Activated CD8-positive, alpha-beta memory T cell treated with anti-CD3 and anti-CD28 coated beads, Interleukin-2, amount 50 U/mL, for 4 hours (primary cell): ENCODE measurements around the gene MTFP1.
"Not testable (repeated sequence)": the region's sequence is repeated elsewhere in the genome, so short reads cannot be mapped to it uniquely, and the experiment has no call there.

ENCODE experiments used
- DNase-seq: peaks from one replicate; pipeline ENCODE4 v3.0.0-alpha.2; 2020

The MTFP1 gene

DNA sequence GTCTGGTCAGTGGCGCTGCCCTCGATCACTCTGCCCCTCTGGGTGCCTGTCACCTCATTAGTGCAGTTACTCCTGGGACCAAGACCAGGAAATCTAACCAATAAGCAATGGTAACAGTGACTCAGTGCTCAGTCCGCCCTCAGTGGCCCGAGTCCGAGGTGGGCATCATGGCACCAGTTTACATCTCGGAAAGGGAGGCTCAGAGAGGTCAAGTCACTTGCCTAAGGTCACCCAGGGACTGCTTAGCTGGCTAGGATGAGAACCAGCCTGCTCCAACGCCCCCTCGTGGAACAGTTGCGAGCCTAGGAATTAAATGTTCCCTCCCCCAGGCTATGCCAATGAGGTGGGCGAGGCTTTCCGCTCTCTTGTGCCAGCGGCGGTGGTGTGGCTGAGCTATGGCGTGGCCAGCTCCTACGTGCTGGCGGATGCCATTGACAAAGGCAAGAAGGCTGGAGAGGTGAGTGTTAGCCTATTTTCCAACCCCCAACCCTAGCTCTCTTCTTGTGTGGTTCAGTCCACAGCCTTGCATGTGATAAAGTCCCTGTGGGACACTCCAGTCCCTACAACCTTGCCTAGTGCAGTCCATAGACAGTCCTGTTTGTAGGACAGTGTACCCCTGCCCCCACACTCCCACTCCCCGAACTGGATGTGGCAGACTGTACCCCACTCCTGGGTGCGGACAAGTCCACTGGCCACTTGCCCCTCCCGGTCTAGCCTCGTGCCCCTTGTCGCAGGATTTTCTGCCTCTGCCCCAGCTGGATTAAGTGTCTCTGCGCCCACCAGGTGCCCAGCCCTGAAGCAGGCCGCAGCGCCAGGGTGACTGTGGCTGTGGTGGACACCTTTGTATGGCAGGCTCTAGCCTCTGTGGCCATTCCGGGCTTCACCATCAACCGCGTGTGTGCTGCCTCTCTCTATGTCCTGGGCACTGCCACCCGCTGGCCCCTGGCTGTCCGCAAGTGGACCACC lies 1.1 kb downstream of the MTFP1 start:
- DNase-seq: peak; percentile 88

DNA sequence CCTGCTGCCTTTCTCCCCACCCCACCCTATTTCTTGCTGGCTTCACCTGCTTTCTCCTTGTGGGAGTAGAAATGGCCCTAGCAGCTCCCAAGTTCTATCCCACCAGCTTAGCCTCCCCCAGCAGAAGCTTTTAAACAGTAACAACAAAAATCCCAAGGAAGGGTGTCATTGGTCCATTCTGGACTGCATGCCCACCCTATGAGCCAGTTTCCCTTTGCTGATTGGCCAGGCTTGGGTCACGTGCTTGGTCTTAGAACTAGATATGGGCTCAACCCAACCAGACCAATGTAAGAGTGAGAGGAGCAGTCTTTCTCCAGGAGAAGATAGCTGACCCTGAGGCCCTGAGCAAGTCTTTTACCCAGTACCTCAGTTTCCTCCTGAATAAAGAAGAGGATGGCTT lies 2.3 kb downstream of the MTFP1 start:
- DNase-seq: no peak

- no peak for DNase-seq
Measured at GRCh38 chr22:30429887-30430286, 4.3 kb downstream of the MTFP1 start.

- no peak for DNase-seq
Measured at GRCh38 chr22:30430933-30431332, 5.4 kb downstream of the MTFP1 start.

DNA sequence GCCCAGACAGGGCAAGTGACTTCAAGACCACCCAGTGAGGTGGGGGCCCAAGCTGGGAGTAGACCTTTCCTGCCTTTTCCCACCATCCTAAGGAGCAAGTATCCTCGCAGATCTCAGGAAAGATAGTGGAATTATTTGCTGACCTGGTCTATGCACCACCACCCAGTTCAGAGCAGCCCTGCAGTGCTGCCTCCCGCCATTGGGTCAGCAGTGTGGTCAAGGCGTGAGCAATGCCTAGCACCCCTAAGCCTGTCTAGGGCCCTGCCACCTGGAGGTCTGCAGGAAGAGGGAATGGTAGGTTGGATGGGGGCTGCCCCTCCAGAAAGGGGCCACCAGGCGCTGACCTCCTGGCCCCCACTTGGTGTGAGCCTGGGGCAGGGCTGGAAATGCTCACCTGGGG lies 6.5 kb downstream of the MTFP1 start:
- DNase-seq: no peak

DNA sequence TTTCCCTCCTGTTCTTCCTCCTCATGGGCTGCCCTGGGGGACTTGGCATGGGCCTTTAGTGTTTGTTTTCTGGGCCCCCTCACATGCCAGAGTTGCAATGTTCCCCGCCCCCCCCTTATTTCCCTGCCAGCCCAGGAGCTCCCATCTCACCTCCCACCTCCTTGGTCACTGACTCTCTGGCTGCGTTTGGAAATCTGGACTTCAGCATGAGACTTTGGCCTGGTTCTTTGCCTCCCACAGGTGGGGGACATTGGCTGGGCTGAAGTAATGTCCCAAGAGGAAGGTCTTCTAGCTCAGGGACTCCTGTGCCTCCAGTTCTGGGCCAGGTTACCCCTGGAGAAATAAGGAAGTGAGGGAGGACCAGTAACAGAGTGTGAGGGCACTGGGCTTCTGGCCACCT lies 7.0 kb downstream of the MTFP1 start:
- no peak for DNase-seq

DNA sequence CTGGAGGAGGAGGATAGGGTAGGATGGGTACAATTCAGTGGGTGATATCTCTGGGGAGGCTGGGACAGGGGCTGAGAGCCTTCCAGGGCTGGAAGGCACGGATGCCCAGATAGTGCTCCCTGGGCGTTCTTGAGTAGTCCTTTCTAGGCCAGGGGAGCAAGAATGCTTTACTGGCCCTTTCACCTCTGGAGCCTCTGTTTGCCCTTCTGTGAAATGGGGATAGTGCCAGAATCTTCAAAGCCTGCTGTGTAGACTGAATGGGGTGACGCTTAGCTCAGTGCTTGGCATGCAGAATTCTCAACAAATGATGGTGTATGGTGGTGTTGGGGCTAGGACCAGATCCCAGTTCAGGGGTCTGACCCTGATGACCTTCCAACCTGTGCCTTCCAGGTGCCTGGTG lies 7.7 kb downstream of the MTFP1 start:
- no peak for DNase-seq

DNA sequence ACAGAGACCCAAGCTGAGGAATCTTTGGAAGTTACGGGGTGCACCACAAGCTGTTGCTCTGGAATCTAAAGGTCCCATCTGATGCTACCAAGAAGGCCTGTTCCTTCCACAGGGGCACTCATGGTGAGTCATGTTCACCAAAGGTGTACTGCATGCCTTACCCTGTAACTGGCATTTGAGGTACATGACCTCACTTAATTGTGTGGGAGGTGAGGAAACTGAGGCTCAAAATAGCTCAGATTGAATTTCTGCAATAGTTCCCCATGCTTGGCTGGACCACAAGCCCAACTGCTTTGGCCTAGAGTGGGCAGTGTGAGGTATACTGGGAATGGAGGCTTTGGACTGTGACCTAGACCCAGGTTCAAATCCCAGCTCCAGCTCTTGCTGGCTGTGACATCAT lies 8.2 kb downstream of the MTFP1 start:
- no peak for DNase-seq

- no peak for DNase-seq
Measured at GRCh38 chr22:30434843-30435242, 9.3 kb downstream of the MTFP1 start.

DNA sequence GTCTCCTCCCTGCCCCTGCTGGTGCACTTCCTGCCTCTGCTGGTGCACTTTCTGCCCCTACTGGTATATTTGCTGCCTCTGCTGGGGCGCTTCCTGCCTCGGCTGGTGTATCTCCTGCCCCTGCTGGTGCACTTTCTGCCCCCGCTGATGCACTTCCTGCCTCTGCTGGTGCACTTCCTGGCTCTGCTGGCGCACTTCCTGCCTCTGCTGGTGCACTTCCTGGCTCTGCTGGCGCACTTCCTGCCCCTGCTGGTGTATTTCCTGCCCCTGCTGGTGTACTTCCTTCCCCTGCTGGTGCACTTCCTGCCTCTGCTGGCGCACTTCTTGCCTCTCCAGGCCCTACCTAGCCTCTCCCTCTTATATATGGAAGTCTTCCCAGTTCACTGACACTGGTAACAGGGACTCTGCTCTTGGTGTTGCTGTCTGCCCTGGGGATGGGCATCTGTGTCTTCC lies 10.1 kb downstream of the MTFP1 start:
- peak; percentile 75 for DNase-seq

GRCh38 chr22:30436196-30436595 lies 10.6 kb downstream of the MTFP1 start:
- no peak for DNase-seq

DNA sequence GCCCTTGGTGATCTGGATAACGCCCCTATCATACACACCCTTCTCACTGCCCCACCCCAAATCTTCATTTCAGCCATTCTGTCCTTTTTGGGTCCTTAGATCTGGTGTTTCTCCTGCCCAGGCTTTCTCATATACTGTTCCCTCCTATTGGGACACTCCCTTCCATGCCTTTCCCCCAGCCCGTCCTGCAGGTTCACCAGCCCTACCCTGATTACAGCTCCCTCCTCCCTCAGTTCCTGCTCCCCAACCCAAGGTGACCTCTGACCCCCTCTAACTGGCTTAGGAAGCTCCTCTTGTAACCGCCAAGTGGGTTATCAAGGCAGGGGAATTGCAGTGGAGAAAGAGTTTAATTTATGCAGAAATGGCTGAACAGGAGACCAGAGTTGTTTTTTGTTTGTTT lies 13.0 kb downstream of the MTFP1 start:
- DNase-seq: no peak

DNA sequence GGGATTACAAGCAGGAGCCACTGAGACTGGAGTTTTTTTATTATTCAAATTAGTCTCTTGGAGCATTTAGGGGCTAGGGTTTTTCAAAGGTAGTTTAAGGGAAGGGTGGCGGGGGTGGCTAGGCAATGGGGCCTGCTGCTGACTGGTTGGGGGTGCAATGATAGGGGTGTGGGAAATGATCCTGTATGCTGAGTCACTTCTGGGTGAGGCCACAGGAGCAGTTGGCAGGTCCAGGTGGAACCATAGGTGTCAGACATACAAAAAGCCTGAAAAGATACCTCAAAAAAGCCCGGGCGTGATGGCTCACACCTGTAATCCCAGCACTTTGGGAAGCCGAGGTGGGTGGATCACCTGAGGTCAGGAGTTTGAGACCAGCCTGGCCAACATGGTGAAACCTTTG lies 13.7 kb downstream of the MTFP1 start:
- no peak for DNase-seq

GRCh38 chr22:30439836-30440235 lies 14.3 kb downstream of the MTFP1 start:
- no peak for DNase-seq

DNA sequence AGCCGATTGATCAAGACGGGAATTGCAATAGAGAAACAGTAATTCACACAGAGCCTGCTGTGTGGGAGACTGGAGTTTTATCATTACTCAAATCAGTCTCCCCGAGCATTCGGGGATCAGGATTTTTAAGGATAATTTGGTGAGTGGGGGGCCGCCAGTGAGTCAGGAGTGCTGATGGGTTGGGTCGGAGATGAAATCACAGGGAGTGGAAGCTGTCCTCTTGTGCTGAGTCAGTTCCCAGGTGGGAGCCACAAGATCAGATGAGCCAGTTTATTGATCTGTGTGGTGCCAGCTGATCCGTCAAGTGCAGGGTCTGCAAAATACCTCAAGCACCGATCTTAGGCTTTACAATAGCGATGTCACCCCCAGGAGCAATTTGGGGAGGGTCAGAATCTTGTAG lies 15.5 kb downstream of the MTFP1 start:
- DNase-seq: no peak

- DNase-seq: peak; percentile 47
Measured at GRCh38 chr22:30444632-30445437, 19.3 kb downstream of the MTFP1 start.

DNA sequence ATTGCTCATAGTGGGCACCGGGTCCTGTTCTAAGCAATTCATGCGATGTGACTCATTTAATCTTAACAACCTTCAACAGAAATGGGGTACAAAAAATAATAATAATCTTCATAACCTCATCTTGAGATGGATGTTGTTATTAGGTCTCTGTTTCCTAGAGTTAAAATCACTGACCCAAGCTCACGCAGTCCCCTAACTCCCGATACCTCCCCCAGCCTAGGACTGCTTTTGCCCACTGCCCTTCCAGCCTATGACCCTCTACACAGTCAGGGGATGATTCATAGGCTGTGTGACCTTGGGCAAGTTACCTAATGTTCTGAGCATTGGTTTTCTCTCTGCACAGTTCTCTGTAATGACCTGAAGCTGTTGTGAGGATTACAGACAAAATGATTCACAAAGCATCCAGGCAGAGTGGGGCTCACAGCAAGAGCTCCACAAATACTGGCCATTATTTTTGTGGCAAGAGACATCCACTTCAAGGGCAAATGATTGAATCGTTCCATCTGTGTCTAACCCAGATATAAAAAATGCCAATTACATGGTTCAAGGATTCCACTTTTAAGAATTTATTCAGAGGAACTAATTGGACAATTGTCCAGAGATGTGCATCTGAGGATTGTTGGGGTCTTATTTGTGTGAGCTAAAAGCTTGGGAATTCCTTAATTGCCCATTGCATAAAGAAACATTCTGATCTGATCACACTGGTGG lies 20.0 kb downstream of the MTFP1 start:
- DNase-seq: no peak

DNA sequence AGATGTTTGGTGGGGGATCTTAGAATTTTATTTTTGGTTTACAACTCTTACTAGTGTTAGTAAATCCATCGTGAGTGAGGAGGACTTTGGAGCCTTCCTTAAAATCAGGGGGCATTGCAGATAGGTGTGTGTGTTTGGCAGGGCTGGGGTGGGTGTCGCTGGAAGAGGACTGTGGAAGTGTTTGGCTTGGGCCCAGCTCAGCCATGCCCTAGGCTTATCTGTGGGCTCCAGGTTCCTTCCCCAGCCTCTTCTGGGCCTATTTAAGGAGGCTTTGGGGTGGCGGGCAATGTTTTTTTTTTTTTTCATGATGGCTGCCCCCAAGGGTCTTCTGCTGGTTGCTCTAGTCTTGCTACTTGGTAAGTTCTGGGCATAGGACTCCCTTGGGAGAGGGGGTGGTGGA lies 22.1 kb downstream of the MTFP1 start:
- DNase-seq: no peak

GRCh38 chr22:30451488-30451887 lies 25.9 kb downstream of the MTFP1 start:
- DNase-seq: not testable (repeated sequence)

- no peak for DNase-seq
Measured at GRCh38 chr22:30452861-30453260, 27.3 kb downstream of the MTFP1 start.

- DNase-seq: no peak
Measured at GRCh38 chr22:30453731-30454510, 28.4 kb downstream of the MTFP1 start.

- no peak for DNase-seq
Measured at GRCh38 chr22:30455075-30455840, 29.7 kb downstream of the MTFP1 start.
